ENCODE measurements around the gene RAD51B.
"Not testable (repeated sequence)": the region's sequence is repeated elsewhere in the genome, so short reads cannot be mapped to it uniquely, and the experiment has no call there.

Gene RAD51B

GRCh38 chr14:68104518-68104917 lies 284.9 kb downstream of the RAD51B start:
- no peak overlapping the region for H3K4me3 ChIP-seq (ENCODE audit: low read length)
- no peak for TF ChIP-seq ZNF274 (IDR thresholded peaks at IDR 0.05; ENCODE audit: low read depth, low read length)

- no peak for TF ChIP-seq ZNF274 (IDR thresholded peaks at IDR 0.05; ENCODE audit: low read depth, low read length)
- H3K4me3 ChIP-seq (ENCODE audit: low read length), result no peak overlapping the region
Measured at GRCh38 chr14:68105816-68106215, 286.2 kb downstream of the RAD51B start.

GRCh38 chr14:68106456-68106855 lies 286.9 kb downstream of the RAD51B start:
- no peak for TF ChIP-seq ZNF274 (IDR thresholded peaks at IDR 0.05; ENCODE audit: low read depth, low read length)
- H3K4me3 ChIP-seq (ENCODE audit: low read length), result no peak overlapping the region

- H3K4me3 ChIP-seq (ENCODE audit: low read length), result no peak overlapping the region
- TF ChIP-seq ZNF274 (IDR thresholded peaks at IDR 0.05; ENCODE audit: low read depth, low read length), result no peak
Measured at GRCh38 chr14:68106905-68107304, 287.3 kb downstream of the RAD51B start.

GRCh38 chr14:68109132-68109900 lies 289.7 kb downstream of the RAD51B start:
- no peak overlapping the region for H3K4me3 ChIP-seq (ENCODE audit: low read length)
- no peak for TF ChIP-seq ZNF274 (IDR thresholded peaks at IDR 0.05; ENCODE audit: low read depth, low read length)

- no peak for TF ChIP-seq ZNF274 (IDR thresholded peaks at IDR 0.05; ENCODE audit: low read depth, low read length)
- no peak overlapping the region for H3K4me3 ChIP-seq (ENCODE audit: low read length)
Measured at GRCh38 chr14:68111097-68111852, 291.7 kb downstream of the RAD51B start.

- H3K4me3 ChIP-seq (ENCODE audit: low read length), result no peak overlapping the region
- TF ChIP-seq ZNF274 (IDR thresholded peaks at IDR 0.05; ENCODE audit: low read depth, low read length), result no peak
Measured at GRCh38 chr14:68111853-68112270, 292.3 kb downstream of the RAD51B start.

- TF ChIP-seq ZNF274 (IDR thresholded peaks at IDR 0.05; ENCODE audit: low read depth, low read length), result no peak
- H3K4me3 ChIP-seq (ENCODE audit: low read length), result no peak overlapping the region
Measured at GRCh38 chr14:68112442-68112841, 292.9 kb downstream of the RAD51B start.

- H3K4me3 ChIP-seq (ENCODE audit: low read length), result no peak overlapping the region
Measured at GRCh38 chr14:68113343-68113930, 293.9 kb downstream of the RAD51B start.

GRCh38 chr14:68115952-68116351 lies 296.4 kb downstream of the RAD51B start:
- not testable (repeated sequence) for H3K4me3 ChIP-seq (ENCODE audit: low read length)

More at GRCh38 chr14:68113343-68113930, 293.9 kb downstream of the RAD51B start:
- TF ChIP-seq ZNF274 (IDR thresholded peaks at IDR 0.05; ENCODE audit: low read depth, low read length), result no peak

- TF ChIP-seq ZNF274 (IDR thresholded peaks at IDR 0.05; ENCODE audit: low read depth, low read length), result no peak
- no peak overlapping the region for H3K4me3 ChIP-seq (ENCODE audit: low read length)
Measured at GRCh38 chr14:68122651-68123050, 303.1 kb downstream of the RAD51B start.

GRCh38 chr14:68124050-68124449 lies 304.5 kb downstream of the RAD51B start:
- no peak overlapping the region for H3K4me3 ChIP-seq (ENCODE audit: low read length)
- TF ChIP-seq ZNF274 (IDR thresholded peaks at IDR 0.05; ENCODE audit: low read depth, low read length), result no peak

GRCh38 chr14:68124979-68125731 lies 305.6 kb downstream of the RAD51B start:
- TF ChIP-seq ZNF274 (IDR thresholded peaks at IDR 0.05; ENCODE audit: low read depth, low read length), result no peak
- H3K4me3 ChIP-seq (ENCODE audit: low read length), result no peak overlapping the region

GRCh38 chr14:68127166-68127565 lies 307.6 kb downstream of the RAD51B start:
- no peak for TF ChIP-seq ZNF274 (IDR thresholded peaks at IDR 0.05; ENCODE audit: low read depth, low read length)
- H3K4me3 ChIP-seq (ENCODE audit: low read length), result no peak overlapping the region
